Lung (tissue), 12 donors: ENCODE measurements around the gene CATSPER1. TPM values are rescaled to one million over a fixed set of nuclear protein-coding genes. Genes with fewer than 3 reads are reported as not detected.

ENCODE experiments used
- ATAC-seq: fragments of 200-7000 bp; cut with Tn5 transposase; one replicate; pipeline ENCODE4 v1.9.1; 2020; ENCODE audit warnings: moderate number of reproducible peaks; ENCODE audit not compliant: insufficient read depth, low FRiP score
- DNase-seq, 3 donors: peaks; one replicate each; pipeline ENCODE4 v3.0.0-alpha.2; 2013 to 2017
- H3K27ac ChIP-seq, 2 donors: one replicate each; pipeline ENCODE4 v1.5.1; 2013; ENCODE audit warnings: mild to moderate bottlenecking in 2 of 2, moderate library complexity in 2 of 2, control low read depth in 1 of 2, inconsistent platforms in 1 of 2, low read depth in 1 of 2, low read length in 1 of 2
- H3K27me3 ChIP-seq, 3 donors: one replicate each; pipeline ENCODE4 v1.5.1; 2013; ENCODE audit warnings: low read length in 2 of 3; ENCODE audit not compliant: control insufficient read depth in 3 of 3, insufficient read depth in 3 of 3
- H3K36me3 ChIP-seq, 4 donors: one replicate each; pipeline ENCODE4 v1.5.1; 2013; ENCODE audit warnings: low read length in 4 of 4, mild to moderate bottlenecking in 1 of 4, moderate library complexity in 1 of 4; ENCODE audit not compliant: control insufficient read depth in 4 of 4, insufficient read depth in 4 of 4
- H3K4me1 ChIP-seq, 5 donors: one replicate each; pipeline ENCODE4 v1.5.1; 2013; ENCODE audit warnings: low read length in 5 of 5, mild to moderate bottlenecking in 2 of 5, moderate library complexity in 1 of 5; ENCODE audit not compliant: control insufficient read depth in 5 of 5, insufficient read depth in 5 of 5
- H3K4me3 ChIP-seq: one replicate; pipeline ENCODE4 v1.5.1; 2013; ENCODE audit warnings: mild to moderate bottlenecking, control low read depth, moderate library complexity
- H3K9ac ChIP-seq, 2 donors: one replicate each; pipeline ENCODE4 v1.5.1; 2013; ENCODE audit warnings: low read length in 2 of 2, control low read depth in 1 of 2; ENCODE audit not compliant: insufficient read depth in 1 of 2
- H3K9me3 ChIP-seq, 4 donors: one replicate each; pipeline ENCODE4 v1.5.1; 2013; ENCODE audit warnings: low read length in 3 of 4, mild to moderate bottlenecking in 1 of 4, moderate library complexity in 1 of 4; ENCODE audit not compliant: control insufficient read depth in 4 of 4, insufficient read depth in 3 of 4
- CTCF ChIP-seq: IDR thresholded peaks from 2 replicates; pipeline ENCODE4 v1.5.1; 2012; ENCODE audit warnings: mild to moderate bottlenecking; ENCODE audit errors: control extremely low read depth, extremely low read depth
- WGBS, 2 donors: extraction: QIAGEN DNeasy Blood & Tissue Kit; methylation state at CpG; one replicate each; pipeline ENCODE4 v1.1.7; 2013; 5-methylcytosine and 5-hydroxymethylcytosine counted together
- polyA plus RNA-seq, 2 donors: library from polyadenylated mRNA; stranded (reverse); fragments of 200-250 nt; gene quantifications; one replicate each; pipeline ENCODE4 v1.2.1, GENCODE V29; 2013
- total RNA-seq, 2 donors: library from RNA; depleted of rRNA in 1 of 2; stranded (reverse); fragments of >200 nt in 1 of 2; gene quantifications; one replicate each; pipeline ENCODE4 v1.2.1, GENCODE V29; 2014 to 2021
- donor health status: control.
- donor health status: control.
- donor health status: Bipolar disorder and iron deficiency.
- donor health status: healthy.
- donor health status: DM: yes; HTN: yes; CAD: no.

The CATSPER1 gene
- total and polyA plus RNA-seq, 4 donors = 2.9 to 3.3 (median 3.1) TPM; not detected in 1

GRCh38 chr11:65981101-65981740, 45.1 kb downstream of the CATSPER1 start:
- no peaks in the 10 kb centered on the region for H3K4me1 ChIP-seq
- no peaks in the 10 kb centered on the region for H3K27me3 ChIP-seq
- no peak for TF ChIP-seq CTCF
- H3K9me3 ChIP-seq = no peaks in the 10 kb centered on the region
- ATAC-seq (no peak), DNase-seq (no peak)
- H3K27ac ChIP-seq = no peak overlapping the region
- peaks cover 4 to 33% (median 15%) of the 10 kb centered on the region in 4 donors for H3K36me3 ChIP-seq
- no peak overlapping the region for H3K9ac ChIP-seq
- 77 to 84% methylated on average over 12 of the region's 12 CpGs for WGBS, 2 donors
- no peak overlapping the region for H3K4me3 ChIP-seq

DNA sequence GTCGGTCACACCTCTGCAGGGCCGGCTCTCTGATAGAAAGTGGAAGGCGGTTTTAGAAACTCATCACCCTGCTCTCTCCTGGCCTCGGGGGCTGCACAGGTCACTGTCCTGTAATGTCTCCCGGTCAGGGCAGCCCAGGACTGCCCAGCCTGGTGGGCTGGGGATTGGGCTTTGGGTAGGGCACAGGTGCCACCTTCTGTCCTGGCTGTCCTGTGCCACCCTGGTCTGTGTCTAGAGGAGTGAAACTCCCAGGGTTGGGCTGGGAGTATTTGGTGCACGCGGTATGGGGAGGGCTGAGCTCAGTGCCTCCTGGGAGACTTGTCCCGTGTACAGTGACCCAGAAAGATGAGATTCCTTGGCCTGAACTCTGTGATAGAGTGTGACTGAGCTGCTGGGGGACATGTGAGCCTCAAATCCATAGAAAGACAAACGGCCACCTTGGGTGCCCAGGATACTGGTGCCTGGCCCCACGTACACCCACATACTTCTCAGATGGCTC, 47.0 kb downstream of the CATSPER1 start:
- Histone ChIP-seq H3K4me3 (no peak overlapping the region), H3K36me3 (peaks cover 7 to 38% (median 18%) of the 10 kb centered on the region in 4 donors), H3K9me3 (no peaks in the 10 kb centered on the region), H3K27ac (no peak overlapping the region), H3K4me1 (peaks cover 0 to 1% (median 0%) of the 10 kb centered on the region in 5 donors), H3K27me3 (no peaks in the 10 kb centered on the region), H3K9ac (no peak overlapping the region)
- TF ChIP-seq CTCF = no peak
- DNase-seq (no peak), ATAC-seq (no peak)
- 84 to 93% methylated on average over 10 of the region's 10 CpGs for WGBS, 2 donors

GRCh38 chr11:65978391-65979238, 47.7 kb downstream of the CATSPER1 start:
- 92 to 97% methylated on average over 32 to 34 of the region's 34 CpGs for WGBS, 2 donors
- Histone ChIP-seq H3K4me3 (no peak overlapping the region), H3K9ac (no peak overlapping the region), H3K4me1 (peaks cover 0 to 1% (median 0%) of the 10 kb centered on the region in 5 donors), H3K36me3 (peaks cover 8 to 38% (median 19%) of the 10 kb centered on the region in 4 donors), H3K27me3 (no peaks in the 10 kb centered on the region), H3K27ac (no peak overlapping the region), H3K9me3 (no peaks in the 10 kb centered on the region)
- no peak for TF ChIP-seq CTCF
- no peak for DNase-seq
- ATAC-seq = no peak
